GM23338 (cell line): ENCODE measurements around the gene CEP192. TPM values are rescaled to one million over a fixed set of nuclear protein-coding genes. Genes with fewer than 3 reads are reported as not detected.

Source experiments
- ATAC-seq: fragments of 200-7000 bp; cut with Tn5 transposase; 3 replicates; pipeline ENCODE4 v1.9.1; 2020
- DNase-seq: peaks from one replicate; pipeline ENCODE4 v3.0.0-alpha.2; 2015; ENCODE audit warnings: low spot score
- H2AFZ ChIP-seq: fragments of 200-600 bp; sonication (generic); 2 replicates; pipeline ENCODE4 v1.8.0; 2016; ENCODE audit warnings: antibody characterized with exemption, mild to moderate bottlenecking, moderate library complexity
- H3F3A ChIP-seq: fragments of 200-600 bp; sonication (generic); replicated peaks from 2 replicates; pipeline ENCODE4 v1.8.0; 2017; ENCODE audit warnings: antibody characterized with exemption, mixed run types, low read depth
- H3K27ac ChIP-seq: fragments of 200-600 bp; sonication (generic); 2 replicates; pipeline ENCODE4 v1.6.1; 2016; ENCODE audit warnings: low read depth
- H3K27me3 ChIP-seq: fragments of 200-600 bp; sonication (generic); 2 replicates; pipeline ENCODE4 v1.8.0; 2016; ENCODE audit warnings: mild to moderate bottlenecking, mixed run types, moderate library complexity; ENCODE audit not compliant: insufficient read depth
- H3K36me3 ChIP-seq: fragments of 200-600 bp; sonication (generic); 2 replicates; pipeline ENCODE4 v1.8.0; 2016; ENCODE audit warnings: mild to moderate bottlenecking; ENCODE audit not compliant: insufficient read depth
- H3K4me1 ChIP-seq: fragments of 200-600 bp; sonication (generic); 2 replicates; pipeline ENCODE4 v1.8.0; 2016; ENCODE audit warnings: mild to moderate bottlenecking, moderate library complexity; ENCODE audit not compliant: insufficient read depth
- H3K4me2 ChIP-seq: fragments of 200-600 bp; sonication (generic); 2 replicates; pipeline ENCODE4 v1.7.1; 2017; ENCODE audit warnings: mixed run types
- H3K4me3 ChIP-seq: fragments of 200-600 bp; sonication (generic); 2 replicates; pipeline ENCODE4 v1.6.1; 2016; ENCODE audit warnings: mixed run types
- H3K79me2 ChIP-seq: fragments of 200-600 bp; sonication (generic); replicated peaks from 2 replicates; pipeline ENCODE4 v1.8.0; 2017; ENCODE audit warnings: mild to moderate bottlenecking; ENCODE audit not compliant: insufficient read depth
- H3K9me2 ChIP-seq: fragments of 200-600 bp; sonication (generic); 2 replicates; pipeline ENCODE4 v1.8.0; 2017; ENCODE audit not compliant: insufficient read depth
- H4K20me1 ChIP-seq: fragments of 200-600 bp; sonication (generic); replicated peaks from 2 replicates; pipeline ENCODE4 v1.8.0; 2017; ENCODE audit warnings: mild to moderate bottlenecking; ENCODE audit not compliant: insufficient read depth
- H3K27ac Mint-ChIP-seq: 2 replicates; pipeline ENCODE4 v1.8.0; 2020; ENCODE audit warnings: inconsistent platforms, mild to moderate bottlenecking, moderate library complexity, mixed read lengths
- H3K27me3 Mint-ChIP-seq: 3 replicates; pipeline ENCODE4 v1.8.0; 2022; ENCODE audit warnings: low read depth, mild to moderate bottlenecking, moderate library complexity, mixed read lengths, inconsistent platforms; ENCODE audit not compliant: insufficient read depth, poor library complexity
- H3K36me3 Mint-ChIP-seq: 3 replicates; pipeline ENCODE4 v1.8.0; 2021; ENCODE audit warnings: low read depth, mild to moderate bottlenecking, inconsistent platforms, moderate library complexity, mixed read lengths
- H3K4me1 Mint-ChIP-seq: 3 replicates; pipeline ENCODE4 v1.8.0; 2020; ENCODE audit warnings: mild to moderate bottlenecking, inconsistent platforms, mixed read lengths
- H3K4me3 Mint-ChIP-seq: 3 replicates; pipeline ENCODE4 v1.8.0; 2021; ENCODE audit warnings: moderate library complexity, mild to moderate bottlenecking, inconsistent platforms, mixed read lengths
- H3K9me3 Mint-ChIP-seq: 3 replicates; pipeline ENCODE4 v1.8.0; 2020; ENCODE audit warnings: moderate library complexity, mild to moderate bottlenecking, inconsistent platforms, mixed read lengths
- CTCF ChIP-seq, 2 experiments: fragments of 200-600 bp in 1 of 2; sonication (generic) in 1 of 2; conservative IDR thresholded peaks; 2 replicates each; pipeline versions ENCODE4 v1.5.1 to v1.6.1; 2016 to 2017; ENCODE audit warnings: antibody characterized with exemption in 2 of 2, low read depth in 2 of 2, mild to moderate bottlenecking in 2 of 2, moderate library complexity in 1 of 2
- ETS1 ChIP-seq: IDR thresholded peaks from 2 replicates; pipeline ENCODE4 v1.6.1; 2016; ENCODE audit warnings: antibody characterized with exemption
- EZH2 ChIP-seq: fragments of 200-600 bp; sonication (generic); IDR thresholded peaks from one replicate; pipeline ENCODE4 v1.8.0; 2017; ENCODE audit warnings: antibody characterized with exemption, mild to moderate bottlenecking, low read depth; ENCODE audit not compliant: unreplicated experiment
- EZH2phosphoT487 ChIP-seq: fragments of 200-600 bp; sonication (generic); IDR thresholded peaks from one replicate; pipeline ENCODE4 v1.8.1; 2018; ENCODE audit warnings: antibody characterized with exemption; ENCODE audit not compliant: unreplicated experiment
- POLR2AphosphoS5 ChIP-seq: IDR thresholded peaks from 2 replicates; pipeline ENCODE4 v1.6.1; 2016; ENCODE audit warnings: antibody characterized with exemption, low read depth
- REST ChIP-seq: IDR thresholded peaks from one replicate; pipeline ENCODE4 v1.6.1; 2018; ENCODE audit warnings: antibody characterized with exemption; ENCODE audit not compliant: unreplicated experiment
- STAT1 ChIP-seq: IDR thresholded peaks from one replicate; pipeline ENCODE4 v1.6.1; 2016; ENCODE audit warnings: antibody characterized with exemption; ENCODE audit not compliant: unreplicated experiment
- ZNF114 ChIP-seq: fragments of 250-450 bp; sonication (Bioruptor Pico); IDR thresholded peaks from 2 replicates; pipeline ENCODE4 v1.5.0; 2020; ENCODE audit warnings: mild to moderate bottlenecking, moderate library complexity
- ZNF462 ChIP-seq: fragments of 250-450 bp; sonication (Bioruptor Pico); IDR thresholded peaks from 2 replicates; pipeline ENCODE4 v1.5.0; 2020; ENCODE audit warnings: mild to moderate bottlenecking, moderate library complexity
- polyA plus RNA-seq: library from polyadenylated mRNA; unstranded; fragments of >200 nt; fragmentation: Nextera tagmentation; extraction: Ambion mirVana; gene quantifications from 2 replicates; pipeline ENCODE4 v1.2.1, GENCODE V29; 2016
- total RNA-seq: library from RNA; depleted of rRNA; stranded (reverse); fragments of >200 nt; shearing (Covaris generic); gene quantifications from 2 replicates; pipeline ENCODE4 v1.2.3, GENCODE V29; 2014

Gene CEP192
- total and polyA plus RNA-seq, 2 experiments from 2014 or later: 15.2 to 30.6 TPM

- Histone ChIP-seq H3K36me3 (peaks cover 23% of the 10 kb centered on the region), H3F3A (no peaks in the 10 kb centered on the region), H3K4me2 (no peak overlapping the region), H2AFZ (no peak overlapping the region), H3K4me3 (no peak overlapping the region), H3K27me3 (no peaks in the 10 kb centered on the region), H3K9me2 (no peaks in the 10 kb centered on the region), H3K27ac (no peak overlapping the region), H3K4me1 (no peaks in the 10 kb centered on the region), H4K20me1 (peaks cover 5% of the 10 kb centered on the region; the same call in 1 of the 2 replicates), H3K79me2 (no peaks in the 10 kb centered on the region; the same call in 1 of the 2 replicates)
- no peak for ATAC-seq
- DNase-seq: no peak
- no peaks in the 10 kb centered on the region for H3K27me3 Mint-ChIP-seq
- TF ChIP-seq EZH2phosphoT487: no peak
- no peak for TF ChIP-seq ZNF114
- TF ChIP-seq ETS1: no peak
- TF ChIP-seq POLR2AphosphoS5: no peak
- H3K36me3 Mint-ChIP-seq: peaks cover 62% of the 10 kb centered on the region
- no peak overlapping the region for H3K4me3 Mint-ChIP-seq
- H3K4me1 Mint-ChIP-seq: peaks cover 4% of the 10 kb centered on the region; the same call in 1 of the 3 replicates
- H3K9me3 Mint-ChIP-seq: no peaks in the 10 kb centered on the region
- no peak overlapping the region for H3K27ac Mint-ChIP-seq
Observed at GRCh38 chr18:13017247-13017875, 26.2 kb downstream of the CEP192 start.

- H3K4me3 Mint-ChIP-seq: no peak overlapping the region
- no peak overlapping the region for H3K27ac Mint-ChIP-seq
- H3K9me2 ChIP-seq: no peaks in the 10 kb centered on the region
- H3K27me3 ChIP-seq: no peaks in the 10 kb centered on the region
- H3K4me2 ChIP-seq: no peak overlapping the region
- peaks cover 61% of the 10 kb centered on the region for H3K36me3 Mint-ChIP-seq
- H3K36me3 ChIP-seq: peaks cover 23% of the 10 kb centered on the region
- H3F3A ChIP-seq: no peaks in the 10 kb centered on the region
- no peaks in the 10 kb centered on the region for H3K27me3 Mint-ChIP-seq
- no peaks in the 10 kb centered on the region for H3K4me1 ChIP-seq
- no peak overlapping the region for H3K27ac ChIP-seq
- H3K4me1 Mint-ChIP-seq: peaks cover 4% of the 10 kb centered on the region; the same call in 1 of the 3 replicates
- no peak overlapping the region for H3K4me3 ChIP-seq
- H3K9me3 Mint-ChIP-seq: no peaks in the 10 kb centered on the region
- H2AFZ ChIP-seq: no peak overlapping the region
- H3K79me2 ChIP-seq: peaks cover 4% of the 10 kb centered on the region; the same call in 1 of the 2 replicates
- H4K20me1 ChIP-seq: peaks cover 5% of the 10 kb centered on the region; the same call in 1 of the 2 replicates
- DNase-seq (no peak), ATAC-seq (no peak)
- TF ChIP-seq STAT1 (no peak), CTCF (conservative IDR thresholded peaks at IDR 0.05; ENCODE audit: low read depth in 2 of 2) (no peak), ZNF462 (CRISPR knock-in tag) (no peak), EZH2 (no peak), REST (no peak), POLR2AphosphoS5 (no peak)
Observed at GRCh38 chr18:13018374-13018773, 27.2 kb downstream of the CEP192 start.
